GM12874 (cell line): ENCODE results near the gene TTC27.

Source experiments
- CTCF ChIP-seq: IDR thresholded peaks from 2 replicates; pipeline ENCODE4 v1.5.1; 2011; ENCODE audit warnings: low read depth, mild to moderate bottlenecking, control low read depth, low read length, moderate library complexity; ENCODE audit not compliant: insufficient read depth

The TTC27 gene

GRCh38 chr2:32851777-32852439 is 224.1 kb downstream of the TTC27 start:
- no peak for TF ChIP-seq CTCF

GRCh38 chr2:32852856-32853255 is 225.0 kb downstream of the TTC27 start:
- TF ChIP-seq CTCF, result no peak

GRCh38 chr2:32856891-32857290 is 229.0 kb downstream of the TTC27 start:
- no peak for TF ChIP-seq CTCF

- no peak for TF ChIP-seq CTCF
Observed at GRCh38 chr2:32858713-32859112, 230.9 kb downstream of the TTC27 start.

GRCh38 chr2:32860385-32860784 is 232.5 kb downstream of the TTC27 start:
- no peak for TF ChIP-seq CTCF

GRCh38 chr2:32862269-32863055 is 234.6 kb downstream of the TTC27 start:
- TF ChIP-seq CTCF, result no peak

GRCh38 chr2:32863326-32863725 is 235.5 kb downstream of the TTC27 start:
- TF ChIP-seq CTCF, result no peak
